ENCODE measurements around the gene RALGAPA2.

- TF ChIP-seq CTCF (IDR thresholded peaks at IDR 0.05): no peak
- TF ChIP-seq POLR2A (IDR thresholded peaks at IDR 0.05): no peak
Measured at GRCh38 chr20:20365480-20366161, 346.8 kb downstream of the RALGAPA2 start.

Measured in thyroid gland (tissue), 4 donors.